ENCODE measurements around the gene SLC38A1. TPM values are rescaled to one million over a fixed set of nuclear protein-coding genes. Genes with fewer than 3 reads are reported as not detected.

Gene SLC38A1
- total RNA-seq, 1 donor from 2014 or later = 232 TPM

DNA sequence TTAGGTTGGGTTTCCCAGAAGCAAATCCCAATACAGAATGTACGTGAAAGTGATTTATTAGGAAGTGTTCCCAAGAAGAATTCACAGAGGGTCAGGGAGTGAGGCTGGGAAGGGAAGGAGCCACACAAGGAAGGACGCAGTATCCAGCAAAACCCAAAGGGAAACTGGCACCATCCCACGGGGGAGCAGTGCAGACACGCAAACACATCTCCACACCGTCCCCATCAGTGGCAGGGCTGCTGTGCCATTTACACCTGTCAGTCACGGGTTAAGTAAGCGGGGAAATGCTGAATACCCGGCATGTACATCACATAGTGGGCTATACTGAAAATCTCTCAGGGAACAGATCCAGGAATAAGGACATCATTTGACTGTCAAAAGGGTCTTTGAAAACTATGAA lies 93.9 kb downstream of the SLC38A1 start:
- H3K9me3 Mint-ChIP-seq (ENCODE audit: unreplicated experiment) = peaks cover 2% of the 10 kb centered on the region
- H3K27me3 Mint-ChIP-seq (ENCODE audit: unreplicated experiment) = no peaks in the 10 kb centered on the region
- H3K36me3 Mint-ChIP-seq (ENCODE audit: unreplicated experiment) = no peaks in the 10 kb centered on the region
- no peaks in the 10 kb centered on the region for H3K4me1 Mint-ChIP-seq (ENCODE audit: low read depth, unreplicated experiment)
- H3K27ac Mint-ChIP-seq (ENCODE audit: unreplicated experiment) = no peak overlapping the region
- no peak for DNase-seq
- no peak overlapping the region for H3K4me3 Mint-ChIP-seq (ENCODE audit: unreplicated experiment)
- TF ChIP-seq, protein P1, sequence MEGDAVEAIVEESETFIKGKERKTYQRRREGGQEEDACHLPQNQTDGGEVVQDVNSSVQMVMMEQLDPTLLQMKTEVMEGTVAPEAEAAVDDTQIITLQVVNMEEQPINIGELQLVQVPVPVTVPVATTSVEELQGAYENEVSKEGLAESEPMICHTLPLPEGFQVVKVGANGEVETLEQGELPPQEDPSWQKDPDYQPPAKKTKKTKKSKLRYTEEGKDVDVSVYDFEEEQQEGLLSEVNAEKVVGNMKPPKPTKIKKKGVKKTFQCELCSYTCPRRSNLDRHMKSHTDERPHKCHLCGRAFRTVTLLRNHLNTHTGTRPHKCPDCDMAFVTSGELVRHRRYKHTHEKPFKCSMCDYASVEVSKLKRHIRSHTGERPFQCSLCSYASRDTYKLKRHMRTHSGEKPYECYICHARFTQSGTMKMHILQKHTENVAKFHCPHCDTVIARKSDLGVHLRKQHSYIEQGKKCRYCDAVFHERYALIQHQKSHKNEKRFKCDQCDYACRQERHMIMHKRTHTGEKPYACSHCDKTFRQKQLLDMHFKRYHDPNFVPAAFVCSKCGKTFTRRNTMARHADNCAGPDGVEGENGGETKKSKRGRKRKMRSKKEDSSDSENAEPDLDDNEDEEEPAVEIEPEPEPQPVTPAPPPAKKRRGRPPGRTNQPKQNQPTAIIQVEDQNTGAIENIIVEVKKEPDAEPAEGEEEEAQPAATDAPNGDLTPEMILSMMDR (IDR thresholded peaks at IDR 0.05; ENCODE audit: partially characterized antibody, unreplicated experiment) = no peak

DNA sequence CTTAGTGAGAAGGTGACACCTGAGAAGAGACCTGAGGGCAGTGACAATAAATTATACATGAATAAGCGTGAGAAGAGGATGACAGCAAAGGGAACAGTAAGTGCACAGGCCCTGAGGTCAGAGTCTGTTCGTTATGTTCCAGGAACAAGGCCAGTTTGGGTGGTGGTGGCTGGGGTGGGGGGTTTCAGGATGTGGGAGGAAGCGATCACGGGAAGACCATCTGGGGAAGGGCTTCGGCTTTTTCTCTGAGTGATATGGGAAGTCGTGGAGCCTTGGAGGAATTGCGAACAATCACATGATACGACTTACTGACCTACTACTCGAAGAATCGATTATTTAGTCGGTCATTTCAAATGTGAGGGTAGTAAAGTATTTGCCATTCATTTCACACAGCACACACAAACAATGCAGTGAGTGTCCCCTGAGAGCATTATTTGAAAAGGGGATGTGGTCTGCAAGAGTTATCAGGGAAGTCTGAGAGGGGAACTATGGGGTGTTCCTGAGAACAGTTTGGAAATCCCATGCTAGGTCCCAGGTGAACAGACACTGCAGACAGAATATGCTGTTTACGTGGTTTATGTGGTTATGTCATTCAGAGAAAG lies 94.7 kb downstream of the SLC38A1 start:
- no peak for DNase-seq
- TF ChIP-seq, protein P1 (IDR thresholded peaks at IDR 0.05; ENCODE audit: partially characterized antibody, unreplicated experiment) = no peak
- peaks cover 2% of the 10 kb centered on the region for H3K9me3 Mint-ChIP-seq (ENCODE audit: unreplicated experiment)
- H3K27me3 Mint-ChIP-seq (ENCODE audit: unreplicated experiment) = no peaks in the 10 kb centered on the region
- no peak overlapping the region for H3K27ac Mint-ChIP-seq (ENCODE audit: unreplicated experiment)
- H3K4me1 Mint-ChIP-seq (ENCODE audit: low read depth, unreplicated experiment) = no peaks in the 10 kb centered on the region
- H3K36me3 Mint-ChIP-seq (ENCODE audit: unreplicated experiment) = no peaks in the 10 kb centered on the region
- no peak overlapping the region for H3K4me3 Mint-ChIP-seq (ENCODE audit: unreplicated experiment)

DNA sequence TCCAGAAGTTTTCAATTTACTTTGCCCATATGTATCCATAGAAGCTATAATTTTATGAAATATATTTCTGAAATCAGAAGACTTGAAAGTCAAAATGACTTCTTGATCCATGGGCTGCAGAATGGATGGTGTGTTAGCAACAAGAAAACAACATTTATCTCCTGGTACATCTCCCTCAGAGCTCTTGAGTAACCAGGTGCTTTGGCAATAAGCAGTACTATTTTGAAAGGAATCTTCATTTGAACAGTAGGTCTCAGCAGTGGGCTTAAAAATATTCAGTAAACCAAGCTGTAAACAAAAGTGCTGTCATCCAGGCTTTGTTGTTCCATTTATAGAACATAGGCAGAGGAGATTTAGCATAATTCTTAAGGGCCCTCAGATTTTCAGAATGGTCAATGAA lies 100.4 kb downstream of the SLC38A1 start:
- TF ChIP-seq, protein P1 (IDR thresholded peaks at IDR 0.05; ENCODE audit: partially characterized antibody, unreplicated experiment) = no peak
- H3K27me3 Mint-ChIP-seq (ENCODE audit: unreplicated experiment) = no peaks in the 10 kb centered on the region
- no peak for DNase-seq
- no peaks in the 10 kb centered on the region for H3K9me3 Mint-ChIP-seq (ENCODE audit: unreplicated experiment)
- no peaks in the 10 kb centered on the region for H3K36me3 Mint-ChIP-seq (ENCODE audit: unreplicated experiment)
- H3K4me3 Mint-ChIP-seq (ENCODE audit: unreplicated experiment) = no peak overlapping the region
- no peaks in the 10 kb centered on the region for H3K4me1 Mint-ChIP-seq (ENCODE audit: low read depth, unreplicated experiment)
- no peak overlapping the region for H3K27ac Mint-ChIP-seq (ENCODE audit: unreplicated experiment)

DNA sequence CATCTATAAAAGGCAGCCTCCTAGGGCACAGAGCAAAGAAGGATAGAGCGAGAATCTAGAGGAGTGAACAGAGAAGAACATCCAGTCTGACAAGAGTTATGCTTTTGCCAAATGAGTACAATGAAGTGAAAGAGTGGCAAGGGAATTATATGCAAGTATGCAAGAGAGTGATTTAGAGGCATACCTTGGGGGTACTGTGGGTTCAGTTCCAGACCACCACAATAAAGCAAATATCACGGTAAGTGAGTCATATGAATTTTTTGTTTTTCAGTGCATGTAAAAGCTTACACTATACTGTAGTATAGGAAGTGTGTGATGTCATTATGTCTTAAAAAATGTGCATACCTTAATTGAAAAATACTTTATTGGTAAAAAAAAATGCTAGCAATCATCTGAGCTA lies 101.4 kb downstream of the SLC38A1 start:
- TF ChIP-seq, protein P1 (IDR thresholded peaks at IDR 0.05; ENCODE audit: partially characterized antibody, unreplicated experiment) = no peak
- no peak overlapping the region for H3K27ac Mint-ChIP-seq (ENCODE audit: unreplicated experiment)
- no peaks in the 10 kb centered on the region for H3K9me3 Mint-ChIP-seq (ENCODE audit: unreplicated experiment)
- no peaks in the 10 kb centered on the region for H3K36me3 Mint-ChIP-seq (ENCODE audit: unreplicated experiment)
- H3K4me1 Mint-ChIP-seq (ENCODE audit: low read depth, unreplicated experiment) = no peaks in the 10 kb centered on the region
- H3K27me3 Mint-ChIP-seq (ENCODE audit: unreplicated experiment) = no peaks in the 10 kb centered on the region
- no peak for DNase-seq
- H3K4me3 Mint-ChIP-seq (ENCODE audit: unreplicated experiment) = no peak overlapping the region

DNA sequence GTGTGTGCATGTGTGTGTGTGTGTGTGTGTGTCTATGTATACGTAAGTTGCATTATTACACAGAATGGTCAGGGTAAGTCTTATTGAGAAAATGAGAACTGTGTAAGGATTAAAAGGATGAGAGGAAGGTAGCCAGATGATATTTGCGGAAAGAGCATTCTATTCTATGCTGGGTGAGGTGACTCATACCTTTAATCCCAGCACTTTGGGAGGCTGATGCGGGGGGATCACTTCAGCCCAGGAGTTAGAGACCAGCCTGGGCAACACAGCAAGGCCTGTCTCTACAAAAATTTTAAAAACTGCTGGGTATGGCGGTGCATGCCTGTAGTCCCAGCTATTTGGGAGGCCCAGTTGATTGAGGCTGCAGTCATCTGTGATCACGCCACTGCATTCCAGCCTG lies 103.7 kb downstream of the SLC38A1 start:
- Mint-ChIP-seq H3K36me3 (ENCODE audit: unreplicated experiment) (no peaks in the 10 kb centered on the region), H3K9me3 (ENCODE audit: unreplicated experiment) (no peaks in the 10 kb centered on the region), H3K27ac (ENCODE audit: unreplicated experiment) (no peak overlapping the region), H3K4me1 (ENCODE audit: low read depth, unreplicated experiment) (no peaks in the 10 kb centered on the region), H3K27me3 (ENCODE audit: unreplicated experiment) (no peaks in the 10 kb centered on the region), H3K4me3 (ENCODE audit: unreplicated experiment) (no peak overlapping the region)
- DNase-seq = no peak
- TF ChIP-seq, protein P1 (IDR thresholded peaks at IDR 0.05; ENCODE audit: partially characterized antibody, unreplicated experiment) = no peak

Measured in glutamatergic neuron (in vitro differentiated cells).